ENCODE measurements around the gene OTX2. TPM values are rescaled to one million over a fixed set of nuclear protein-coding genes. Genes with fewer than 3 reads are reported as not detected.

The OTX2 gene
- total and polyA plus RNA-seq, 2 experiments from 2014 or later: 0.11 to 0.53 TPM

DNA sequence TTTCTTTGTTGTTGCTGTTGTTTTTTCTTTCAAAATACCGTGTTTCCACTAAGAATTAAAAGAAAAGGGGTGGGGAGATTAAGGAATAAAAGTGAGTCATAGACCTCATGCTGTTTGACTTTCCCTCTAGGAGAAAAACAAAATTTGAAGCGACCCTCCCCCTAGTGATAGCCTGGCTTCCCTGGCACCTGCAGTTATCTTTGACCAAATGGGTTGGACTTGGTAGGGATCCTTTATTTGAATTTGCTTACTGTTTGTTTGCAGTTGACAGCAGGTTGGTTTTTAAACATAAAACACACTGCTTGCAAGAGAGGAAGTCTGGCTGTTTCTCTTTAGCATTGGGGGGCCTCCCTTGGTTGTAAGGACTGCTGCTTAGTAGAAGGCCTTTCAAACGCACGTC lies 14.0 kb downstream of the OTX2 start:
- DNase-seq (ENCODE audit: low spot score): no peak
- no peaks in the 10 kb centered on the region for H3K9me3 ChIP-seq (ENCODE audit: low read depth)
- H3K79me2 ChIP-seq: no peaks in the 10 kb centered on the region
- TF ChIP-seq EZH2phosphoT487 (IDR thresholded peaks at IDR 0.05; ENCODE audit: low read depth, severe bottlenecking, unreplicated experiment) (no peak), EZH2 (IDR thresholded peaks at IDR 0.05; ENCODE audit: borderline replicate concordance) (no peak)
- TF ChIP-seq, protein P1, sequence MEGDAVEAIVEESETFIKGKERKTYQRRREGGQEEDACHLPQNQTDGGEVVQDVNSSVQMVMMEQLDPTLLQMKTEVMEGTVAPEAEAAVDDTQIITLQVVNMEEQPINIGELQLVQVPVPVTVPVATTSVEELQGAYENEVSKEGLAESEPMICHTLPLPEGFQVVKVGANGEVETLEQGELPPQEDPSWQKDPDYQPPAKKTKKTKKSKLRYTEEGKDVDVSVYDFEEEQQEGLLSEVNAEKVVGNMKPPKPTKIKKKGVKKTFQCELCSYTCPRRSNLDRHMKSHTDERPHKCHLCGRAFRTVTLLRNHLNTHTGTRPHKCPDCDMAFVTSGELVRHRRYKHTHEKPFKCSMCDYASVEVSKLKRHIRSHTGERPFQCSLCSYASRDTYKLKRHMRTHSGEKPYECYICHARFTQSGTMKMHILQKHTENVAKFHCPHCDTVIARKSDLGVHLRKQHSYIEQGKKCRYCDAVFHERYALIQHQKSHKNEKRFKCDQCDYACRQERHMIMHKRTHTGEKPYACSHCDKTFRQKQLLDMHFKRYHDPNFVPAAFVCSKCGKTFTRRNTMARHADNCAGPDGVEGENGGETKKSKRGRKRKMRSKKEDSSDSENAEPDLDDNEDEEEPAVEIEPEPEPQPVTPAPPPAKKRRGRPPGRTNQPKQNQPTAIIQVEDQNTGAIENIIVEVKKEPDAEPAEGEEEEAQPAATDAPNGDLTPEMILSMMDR (IDR thresholded peaks at IDR 0.05; ENCODE audit: poor library complexity): no peak
- H3K4me1 ChIP-seq (ENCODE audit: insufficient read depth): peaks cover 13% of the 10 kb centered on the region
- H4K20me1 ChIP-seq (ENCODE audit: insufficient read depth, poor library complexity, severe bottlenecking): no peaks in the 10 kb centered on the region
- no peaks in the 10 kb centered on the region for H3K9me2 ChIP-seq (replicated peaks; ENCODE audit: insufficient read depth)
- H3K27ac ChIP-seq: no peak overlapping the region
- WGBS (ENCODE audit: low lambda C conversion rate, missing lambda C conversion rate): 17% methylated on average over 4 of the region's 4 CpGs
- peaks cover 99% of the 10 kb centered on the region for H3K27me3 ChIP-seq
- H3K4me2 ChIP-seq: no peak overlapping the region
- H3K4me3 ChIP-seq: no peak overlapping the region
- no peaks in the 10 kb centered on the region for H3K36me3 ChIP-seq (replicated peaks; ENCODE audit: insufficient read depth, low read depth)
- no peak overlapping the region for H2AFZ ChIP-seq

DNA sequence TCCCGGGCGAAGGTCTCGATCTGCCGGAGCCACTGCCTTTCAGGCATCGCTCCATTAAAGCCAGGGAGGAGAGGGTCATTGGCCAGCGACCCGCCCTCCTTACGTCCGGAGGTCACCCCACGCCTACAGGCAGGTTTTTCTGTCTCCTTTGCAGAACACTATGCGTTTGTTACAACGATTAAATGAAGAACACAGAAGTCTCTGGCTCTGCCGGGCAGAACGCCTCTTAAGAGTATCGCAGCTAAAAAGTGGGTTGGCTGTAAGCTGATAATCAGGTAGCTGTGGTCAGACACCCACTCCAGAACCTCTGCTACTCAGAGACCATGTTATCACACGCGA lies 15.0 kb downstream of the OTX2 start:
- DNase-seq (ENCODE audit: low spot score): no peak
- peaks cover 94% of the 10 kb centered on the region for H3K27me3 ChIP-seq

DNA sequence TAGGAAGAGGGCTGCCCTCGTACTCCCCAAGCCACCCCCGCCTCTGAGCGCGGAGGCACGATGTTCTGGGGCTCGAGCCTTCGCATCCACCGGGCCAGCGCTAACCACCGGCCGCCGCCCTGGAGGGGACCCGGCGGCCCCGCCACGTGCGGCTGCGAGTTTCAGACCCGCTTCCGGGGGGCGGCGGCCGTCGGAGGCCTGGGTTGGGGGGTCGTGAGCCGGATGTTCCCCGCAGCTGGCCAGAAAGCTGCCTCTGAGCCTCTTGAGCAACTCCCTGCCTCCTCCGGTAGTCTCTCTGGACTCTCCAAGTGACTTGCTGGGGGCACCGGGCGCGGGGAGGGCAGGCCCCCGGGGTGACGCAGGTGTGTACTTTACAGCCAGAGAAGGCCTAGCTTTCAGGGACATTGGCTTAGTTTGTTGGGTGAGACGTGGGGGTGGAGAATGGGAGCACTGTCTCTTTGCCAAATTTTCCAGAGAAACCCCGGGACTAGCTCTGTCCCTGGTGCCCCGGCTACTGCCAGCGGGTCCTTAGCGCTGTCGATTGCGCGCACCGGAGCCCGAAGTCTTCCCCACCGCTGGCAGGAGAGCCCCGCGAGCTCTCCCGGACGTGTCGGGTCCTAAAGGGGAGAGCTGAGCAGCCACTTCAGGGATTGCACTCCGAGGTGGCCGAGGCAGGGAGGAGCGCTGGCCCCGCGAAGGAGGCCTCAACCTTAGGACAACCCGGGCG lies 15.6 kb downstream of the OTX2 start:
- peak; percentile 22 for DNase-seq (ENCODE audit: low spot score)
- Histone ChIP-seq H3K4me2 (peak overlapping the region; percentile 64), H3K27me3 (peaks cover 91% of the 10 kb centered on the region)

More for the DNA sequence above, 15.0 kb downstream of the OTX2 start:
- no peaks in the 10 kb centered on the region for H3K36me3 ChIP-seq (replicated peaks; ENCODE audit: insufficient read depth, low read depth)
- no peak overlapping the region for H3K27ac ChIP-seq
- H3K4me2 ChIP-seq: peak overlapping the region; percentile 64
- no peaks in the 10 kb centered on the region for H3K79me2 ChIP-seq
- H3K4me1 ChIP-seq (ENCODE audit: insufficient read depth): peaks cover 13% of the 10 kb centered on the region
- H2AFZ ChIP-seq: no peak overlapping the region
- no peak for TF ChIP-seq EZH2phosphoT487 (IDR thresholded peaks at IDR 0.05; ENCODE audit: low read depth, severe bottlenecking, unreplicated experiment)
- TF ChIP-seq, protein P1 (IDR thresholded peaks at IDR 0.05; ENCODE audit: poor library complexity): no peak
- peak; percentile 83 for TF ChIP-seq EZH2 (IDR thresholded peaks at IDR 0.05; ENCODE audit: borderline replicate concordance)
- WGBS (ENCODE audit: low lambda C conversion rate, missing lambda C conversion rate): 15% methylated on average over 17 of the region's 17 CpGs
- no peaks in the 10 kb centered on the region for H3K9me2 ChIP-seq (replicated peaks; ENCODE audit: insufficient read depth)
- H4K20me1 ChIP-seq (ENCODE audit: insufficient read depth, poor library complexity, severe bottlenecking): no peaks in the 10 kb centered on the region
- H3K9me3 ChIP-seq (ENCODE audit: low read depth): no peaks in the 10 kb centered on the region
- H3K4me3 ChIP-seq: no peak overlapping the region

More for the DNA sequence above, 15.6 kb downstream of the OTX2 start:
- H3K4me1 ChIP-seq (ENCODE audit: insufficient read depth): peaks cover 13% of the 10 kb centered on the region
- H3K36me3 ChIP-seq (replicated peaks; ENCODE audit: insufficient read depth, low read depth): no peaks in the 10 kb centered on the region
- H3K9me2 ChIP-seq (replicated peaks; ENCODE audit: insufficient read depth): no peaks in the 10 kb centered on the region
- H3K4me3 ChIP-seq: no peak overlapping the region
- no peaks in the 10 kb centered on the region for H4K20me1 ChIP-seq (ENCODE audit: insufficient read depth, poor library complexity, severe bottlenecking)
- H3K27ac ChIP-seq: no peak overlapping the region
- H3K79me2 ChIP-seq: no peaks in the 10 kb centered on the region
- WGBS (ENCODE audit: low lambda C conversion rate, missing lambda C conversion rate): 5% methylated on average over 50 of the region's 56 CpGs
- no peaks in the 10 kb centered on the region for H3K9me3 ChIP-seq (ENCODE audit: low read depth)
- TF ChIP-seq EZH2 (IDR thresholded peaks at IDR 0.05; ENCODE audit: borderline replicate concordance) (peak; percentile 95), EZH2phosphoT487 (IDR thresholded peaks at IDR 0.05; ENCODE audit: low read depth, severe bottlenecking, unreplicated experiment) (peak; percentile 60)
- TF ChIP-seq, protein P1 (IDR thresholded peaks at IDR 0.05; ENCODE audit: poor library complexity): no peak
- no peak overlapping the region for H2AFZ ChIP-seq

All from hepatocyte (in vitro differentiated cells).